Subcutaneous adipose tissue (tissue), 4 donors: ENCODE data around the gene ERH. TPM values are rescaled to one million over a fixed set of nuclear protein-coding genes. Genes with fewer than 3 reads are reported as not detected.

Experiments
- CTCF ChIP-seq: fragments of 450-650 bp; IDR thresholded peaks from one replicate; pipeline ENCODE4 v1.5.1; 2016; ENCODE audit warnings: low read depth, mild to moderate bottlenecking, control low read depth, antibody characterized with exemption, moderate library complexity
- total RNA-seq, 4 donors: library from RNA; depleted of rRNA; stranded (reverse); fragments of >200 nt; gene quantifications; one replicate each; pipeline ENCODE4 v1.1.0, GENCODE V29; 2016

The ERH gene
- total RNA-seq, 4 donors from 2014 or later: 47.1 to 116 (median 69.7) TPM

GRCh38 chr14:69404883-69405282 lies 6.8 kb upstream of the ERH start:
- TF ChIP-seq CTCF: no peak

- no peak for TF ChIP-seq CTCF
Observed at GRCh38 chr14:69404478-69404877, 6.4 kb upstream of the ERH start.

DNA sequence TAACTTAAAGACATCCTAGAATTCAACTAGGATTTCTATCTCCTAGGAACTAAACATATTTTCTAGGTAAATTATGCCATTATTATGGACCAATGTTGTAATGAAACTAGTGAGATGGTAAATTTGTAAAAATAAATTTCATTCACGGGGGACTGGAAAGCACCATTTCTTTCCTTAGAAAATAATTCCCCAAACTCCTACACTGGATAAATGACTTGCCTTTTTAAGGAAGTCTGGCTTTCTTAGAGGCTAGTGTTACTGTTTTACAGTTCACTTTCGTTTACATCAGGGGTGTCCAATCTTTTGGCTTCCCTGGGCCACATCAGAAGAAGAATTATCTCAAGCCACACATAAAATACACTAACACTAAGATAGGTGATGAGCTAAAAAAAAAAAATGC lies 3.7 kb upstream of the ERH start:
- no peak for TF ChIP-seq CTCF

DNA sequence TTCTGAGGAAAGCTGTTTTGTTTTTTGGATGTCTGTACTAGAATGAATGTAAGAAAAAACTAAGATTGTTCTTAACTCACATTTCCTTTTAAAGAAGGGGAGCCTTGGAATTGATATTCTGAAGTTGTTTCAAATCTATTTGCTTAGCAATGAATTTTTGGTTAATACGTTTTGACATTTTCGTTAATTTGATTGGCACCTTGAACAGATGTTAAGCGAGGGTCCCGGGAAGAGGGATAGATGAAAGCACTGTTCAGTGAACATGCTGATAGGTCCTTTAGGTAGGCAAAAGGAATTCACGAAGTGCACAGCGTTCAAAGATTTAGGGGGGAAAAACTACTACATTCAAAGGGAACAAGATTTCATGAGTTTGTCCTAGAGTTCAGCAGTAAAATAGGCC lies 2.1 kb upstream of the ERH start:
- TF ChIP-seq CTCF: no peak

GRCh38 chr14:69399750-69400149 lies 1.7 kb upstream of the ERH start:
- TF ChIP-seq CTCF: no peak

GRCh38 chr14:69398818-69399210 lies 715 bp upstream of the ERH start:
- no peak for TF ChIP-seq CTCF

DNA sequence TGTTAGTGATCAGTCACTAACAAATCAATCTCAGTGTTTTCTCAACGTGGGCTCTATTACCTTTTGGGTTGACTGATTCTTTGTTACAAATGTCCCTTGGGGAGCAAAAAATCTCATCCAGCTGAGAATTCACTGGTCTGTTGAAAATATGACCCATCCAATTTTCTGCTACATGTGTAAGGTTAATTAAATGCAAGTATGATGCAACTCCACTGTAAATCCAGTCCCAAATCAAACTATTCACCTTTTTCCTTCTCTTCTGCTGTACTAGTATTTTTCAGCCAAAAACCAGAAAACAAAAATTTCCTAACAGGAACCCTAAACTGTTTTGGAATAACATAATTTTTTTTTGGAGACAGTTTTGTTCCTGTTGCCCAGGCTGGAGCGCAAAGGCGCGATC lies 2.2 kb downstream of the ERH start:
- no peak for TF ChIP-seq CTCF

- no peak for TF ChIP-seq CTCF
Observed at GRCh38 chr14:69392481-69392880, 5.6 kb downstream of the ERH start.
